Measurements from ENCODE around the gene NSMCE3.
A peak's percentile ranks its signal among the peaks of the same experiment; 100 is the strongest.

NSMCE3 gene

GRCh38 chr15:29269485-29270168, at the start of gene NSMCE3:
Gene NSMCE3, minus strand, starts transcription at chr15:29269822. Its CDS starts 117 bp downstream, at chr15:29269705.
- DNase-seq (ENCODE audit: low spot score): peak; percentile 95

- no peak for DNase-seq (ENCODE audit: low spot score)
These were observed 46.8 kb upstream of the NSMCE3 start for GRCh38 chr15:29316422-29316821.

- no peak for DNase-seq (ENCODE audit: low spot score)
These were observed 42.8 kb upstream of the NSMCE3 start for GRCh38 chr15:29312387-29312786.

GRCh38 chr15:29311696-29312095, 42.1 kb upstream of the NSMCE3 start:
- DNase-seq (ENCODE audit: low spot score): no peak

GRCh38 chr15:29309139-29309538, 39.5 kb upstream of the NSMCE3 start:
- no peak for DNase-seq (ENCODE audit: low spot score)

GRCh38 chr15:29308299-29308698, 38.7 kb upstream of the NSMCE3 start:
- no peak for DNase-seq (ENCODE audit: low spot score)

- DNase-seq (ENCODE audit: low spot score): no peak
These were observed 35.9 kb upstream of the NSMCE3 start for GRCh38 chr15:29305556-29305955.

GRCh38 chr15:29302871-29303270, 33.2 kb upstream of the NSMCE3 start:
- DNase-seq (ENCODE audit: low spot score): no peak

GRCh38 chr15:29299784-29300183, 30.2 kb upstream of the NSMCE3 start:
- no peak for DNase-seq (ENCODE audit: low spot score)

GRCh38 chr15:29299331-29299730, 29.7 kb upstream of the NSMCE3 start:
- no peak for DNase-seq (ENCODE audit: low spot score)

- DNase-seq (ENCODE audit: low spot score): no peak
These were observed 25.2 kb upstream of the NSMCE3 start for GRCh38 chr15:29294732-29295325.

GRCh38 chr15:29291067-29291845, 21.6 kb upstream of the NSMCE3 start:
- no peak for DNase-seq (ENCODE audit: low spot score)

- DNase-seq (ENCODE audit: low spot score): no peak
These were observed 19.6 kb upstream of the NSMCE3 start for GRCh38 chr15:29289173-29289572.

- no peak for DNase-seq (ENCODE audit: low spot score)
These were observed 15.8 kb upstream of the NSMCE3 start for GRCh38 chr15:29285386-29285785.

- DNase-seq (ENCODE audit: low spot score): no peak
These were observed 13.8 kb upstream of the NSMCE3 start for GRCh38 chr15:29283381-29283780.

- no peak for DNase-seq (ENCODE audit: low spot score)
These were observed 10.9 kb upstream of the NSMCE3 start for GRCh38 chr15:29280514-29280913.

GRCh38 chr15:29278436-29279105, 8.9 kb upstream of the NSMCE3 start:
- peak; percentile 63 for DNase-seq (ENCODE audit: low spot score)

GRCh38 chr15:29276366-29276765, 6.7 kb upstream of the NSMCE3 start:
- no peak for DNase-seq (ENCODE audit: low spot score)

- no peak for DNase-seq (ENCODE audit: low spot score)
These were observed 6.2 kb upstream of the NSMCE3 start for GRCh38 chr15:29275855-29276254.

- DNase-seq (ENCODE audit: low spot score): no peak
These were observed 5.3 kb upstream of the NSMCE3 start for GRCh38 chr15:29274946-29275345.

- DNase-seq (ENCODE audit: low spot score): no peak
These were observed 2.6 kb upstream of the NSMCE3 start for GRCh38 chr15:29272219-29272618.

GRCh38 chr15:29270976-29271375, 1.4 kb upstream of the NSMCE3 start:
- no peak for DNase-seq (ENCODE audit: low spot score)
